Dendritic cell treated with granulocyte-macrophage colony-stimulating factor and Interleukin-4, amounts not matched to agents 40 ng/mL and 50 ng/mL, for 4 days (primary cell): Measurements from ENCODE around the gene DTNB.

Source experiments
- H3K27ac Mint-ChIP-seq: one replicate; pipeline ENCODE4 v1.8.0; 2022; ENCODE audit warnings: mild to moderate bottlenecking, mixed read lengths
- H3K27me3 Mint-ChIP-seq: one replicate; pipeline ENCODE4 v1.8.0; 2022; ENCODE audit warnings: mild to moderate bottlenecking, mixed read lengths
- H3K36me3 Mint-ChIP-seq: one replicate; pipeline ENCODE4 v1.8.0; 2022; ENCODE audit warnings: low read depth, mixed read lengths
- H3K4me1 Mint-ChIP-seq: one replicate; pipeline ENCODE4 v1.8.0; 2022; ENCODE audit warnings: low read depth, mixed read lengths
- H3K4me3 Mint-ChIP-seq: one replicate; pipeline ENCODE4 v1.8.0; 2022; ENCODE audit warnings: mild to moderate bottlenecking, moderate library complexity, mixed read lengths
- H3K9me3 Mint-ChIP-seq: one replicate; pipeline ENCODE4 v1.8.0; 2022; ENCODE audit warnings: mixed read lengths
- intact Hi-C: fragments of 100-400 bp; cut with micrococcal nuclease; formaldehyde crosslinking; loops from one replicate; pipeline ENCODE4 v1.15.0; 2022

The DTNB gene

GRCh38 chr2:25368660-25369059 lies 304.7 kb downstream of the DTNB start:
- Mint-ChIP-seq H3K36me3 (no peaks in the 10 kb centered on the region), H3K4me1 (peaks cover 7% of the 10 kb centered on the region), H3K9me3 (no peaks in the 10 kb centered on the region), H3K4me3 (no peak overlapping the region), H3K27me3 (peaks cover 21% of the 10 kb centered on the region), H3K27ac (no peak overlapping the region)
- intact Hi-C loops, result no loop called here

- Mint-ChIP-seq H3K27ac (no peak overlapping the region), H3K4me1 (peaks cover 17% of the 10 kb centered on the region), H3K9me3 (no peaks in the 10 kb centered on the region), H3K27me3 (peaks cover 22% of the 10 kb centered on the region), H3K4me3 (no peak overlapping the region), H3K36me3 (no peaks in the 10 kb centered on the region)
- intact Hi-C loops, result no loop called here
Measured at GRCh38 chr2:25367296-25367695, 306.1 kb downstream of the DTNB start.

- Mint-ChIP-seq H3K4me3 (no peak overlapping the region), H3K4me1 (peaks cover 21% of the 10 kb centered on the region), H3K27ac (no peak overlapping the region), H3K27me3 (peaks cover 22% of the 10 kb centered on the region), H3K9me3 (no peaks in the 10 kb centered on the region), H3K36me3 (no peaks in the 10 kb centered on the region)
- intact Hi-C loops, result no loop called here
Measured at GRCh38 chr2:25366629-25367028, 306.7 kb downstream of the DTNB start.

GRCh38 chr2:25365241-25365640 lies 308.1 kb downstream of the DTNB start:
- Mint-ChIP-seq H3K4me3 (no peak overlapping the region), H3K4me1 (peaks cover 23% of the 10 kb centered on the region), H3K27ac (no peak overlapping the region), H3K27me3 (peaks cover 22% of the 10 kb centered on the region), H3K9me3 (no peaks in the 10 kb centered on the region), H3K36me3 (no peaks in the 10 kb centered on the region)
- intact Hi-C loops, result no loop called here

GRCh38 chr2:25363733-25364132 lies 309.6 kb downstream of the DTNB start:
- Mint-ChIP-seq H3K36me3 (no peaks in the 10 kb centered on the region), H3K9me3 (no peaks in the 10 kb centered on the region), H3K4me3 (no peak overlapping the region), H3K4me1 (peaks cover 29% of the 10 kb centered on the region), H3K27me3 (peaks cover 18% of the 10 kb centered on the region), H3K27ac (peak overlapping the region; percentile 35)
- intact Hi-C loops, result loop anchor here (2.0 kb wide), 1 partner anchor 13 kb away; no protein-coding TSS in a partner anchor

- Mint-ChIP-seq H3K4me3 (peak overlapping the region; percentile 70), H3K27me3 (peaks cover 16% of the 10 kb centered on the region), H3K36me3 (no peaks in the 10 kb centered on the region), H3K4me1 (peaks cover 35% of the 10 kb centered on the region), H3K27ac (peak overlapping the region; percentile 87), H3K9me3 (no peaks in the 10 kb centered on the region)
- intact Hi-C loops, result loop anchor here (1.0 to 2.0 kb wide), 3 partner anchors 14 to 196 kb away; no protein-coding TSS in a partner anchor
Measured at GRCh38 chr2:25362434-25363145, 310.8 kb downstream of the DTNB start.

GRCh38 chr2:25362049-25362433 lies 311.3 kb downstream of the DTNB start:
- intact Hi-C loops, result loop anchor here (1.0 to 2.0 kb wide), 3 partner anchors 15 to 196 kb away; no protein-coding TSS in a partner anchor
- H3K4me1 Mint-ChIP-seq, result peaks cover 35% of the 10 kb centered on the region
- H3K9me3 Mint-ChIP-seq, result no peaks in the 10 kb centered on the region
- H3K4me3 Mint-ChIP-seq, result peak overlapping the region; percentile 70
- H3K36me3 Mint-ChIP-seq, result no peaks in the 10 kb centered on the region
- peaks cover 12% of the 10 kb centered on the region for H3K27me3 Mint-ChIP-seq
- peak overlapping the region; percentile 87 for H3K27ac Mint-ChIP-seq

- intact Hi-C loops, result loop anchor here (1.0 to 2.0 kb wide), 3 partner anchors 15 to 197 kb away; no protein-coding TSS in a partner anchor
- peaks cover 33% of the 10 kb centered on the region for H3K4me1 Mint-ChIP-seq
- no peaks in the 10 kb centered on the region for H3K9me3 Mint-ChIP-seq
- H3K27me3 Mint-ChIP-seq, result peaks cover 12% of the 10 kb centered on the region
- H3K4me3 Mint-ChIP-seq, result peak overlapping the region; percentile 70
- no peaks in the 10 kb centered on the region for H3K36me3 Mint-ChIP-seq
- peak overlapping the region; percentile 87 for H3K27ac Mint-ChIP-seq
Measured at GRCh38 chr2:25361261-25362048, 311.9 kb downstream of the DTNB start.

- H3K9me3 Mint-ChIP-seq, result no peaks in the 10 kb centered on the region
- no peaks in the 10 kb centered on the region for H3K36me3 Mint-ChIP-seq
- peaks cover 30% of the 10 kb centered on the region for H3K4me1 Mint-ChIP-seq
- no peak overlapping the region for H3K4me3 Mint-ChIP-seq
- peaks cover 13% of the 10 kb centered on the region for H3K27me3 Mint-ChIP-seq
- H3K27ac Mint-ChIP-seq, result peak overlapping the region; percentile 64
- intact Hi-C loops, result no loop called here
Measured at GRCh38 chr2:25358836-25359235, 314.5 kb downstream of the DTNB start.

GRCh38 chr2:25358249-25358815 lies 315.0 kb downstream of the DTNB start:
- Mint-ChIP-seq H3K36me3 (no peaks in the 10 kb centered on the region), H3K9me3 (no peaks in the 10 kb centered on the region), H3K4me3 (no peak overlapping the region), H3K27me3 (peaks cover 9% of the 10 kb centered on the region), H3K27ac (peak overlapping the region; percentile 64), H3K4me1 (peaks cover 25% of the 10 kb centered on the region)
- intact Hi-C loops, result no loop called here

GRCh38 chr2:25356088-25356487 lies 317.3 kb downstream of the DTNB start:
- Mint-ChIP-seq H3K9me3 (no peaks in the 10 kb centered on the region), H3K36me3 (no peaks in the 10 kb centered on the region), H3K27ac (no peak overlapping the region), H3K27me3 (peaks cover 18% of the 10 kb centered on the region), H3K4me1 (peaks cover 13% of the 10 kb centered on the region), H3K4me3 (no peak overlapping the region)
- intact Hi-C loops, result no loop called here

- no peak overlapping the region for H3K27ac Mint-ChIP-seq
Measured at GRCh38 chr2:25355270-25355669, 318.1 kb downstream of the DTNB start.

GRCh38 chr2:25354116-25354515 lies 319.3 kb downstream of the DTNB start:
- H3K27ac Mint-ChIP-seq, result no peak overlapping the region
- intact Hi-C loops, result no loop called here
- peaks cover 11% of the 10 kb centered on the region for H3K9me3 Mint-ChIP-seq

More at GRCh38 chr2:25355270-25355669, 318.1 kb downstream of the DTNB start:
- Mint-ChIP-seq H3K36me3 (no peaks in the 10 kb centered on the region), H3K4me1 (peaks cover 17% of the 10 kb centered on the region), H3K4me3 (no peak overlapping the region), H3K27me3 (peaks cover 21% of the 10 kb centered on the region), H3K9me3 (peaks cover 6% of the 10 kb centered on the region)
- intact Hi-C loops, result no loop called here

GRCh38 chr2:25349397-25349796 lies 324.0 kb downstream of the DTNB start:
- Mint-ChIP-seq H3K27me3 (peaks cover 31% of the 10 kb centered on the region), H3K36me3 (no peaks in the 10 kb centered on the region), H3K27ac (no peak overlapping the region), H3K9me3 (peaks cover 11% of the 10 kb centered on the region), H3K4me1 (peaks cover 29% of the 10 kb centered on the region), H3K4me3 (no peak overlapping the region)
- intact Hi-C loops, result loop anchor here (10.0 kb wide), 1 partner anchor 75 kb away; no protein-coding TSS in a partner anchor

More at GRCh38 chr2:25354116-25354515, 319.3 kb downstream of the DTNB start:
- no peak overlapping the region for H3K4me3 Mint-ChIP-seq
- peaks cover 25% of the 10 kb centered on the region for H3K4me1 Mint-ChIP-seq
- peaks cover 22% of the 10 kb centered on the region for H3K27me3 Mint-ChIP-seq
- no peaks in the 10 kb centered on the region for H3K36me3 Mint-ChIP-seq
